Activated CD4-positive, alpha-beta memory T cell treated with anti-CD3 and anti-CD28 coated beads for 36 hours (primary cell): ENCODE data around the gene ARHGAP15. TPM values are rescaled to one million over a fixed set of nuclear protein-coding genes. Genes with fewer than 3 reads are reported as not detected.
"Not testable (repeated sequence)": the region's sequence is repeated elsewhere in the genome, so short reads cannot be mapped to it uniquely, and the experiment has no call there.

Experiments
- CTCF ChIA-PET: fragments of 350-600 bp; sonication (Branson Sonifier 250); formaldehyde crosslinking; loops from one replicate; lab custom pipeline; 2021; ENCODE audit warnings: antibody characterized with exemption, inconsistent platforms; lab: Charles Lee
- POLR2A ChIA-PET: fragments of 350-600 bp; sonication (Branson Sonifier 250); formaldehyde crosslinking; loops from one replicate; lab custom pipeline; 2021; ENCODE audit warnings: antibody characterized with exemption; lab: Charles Lee
- DNase-seq: peaks from one replicate; pipeline ENCODE4 v3.0.0-alpha.2; 2020
- H3K27ac Mint-ChIP-seq: one replicate; pipeline ENCODE4 v1.8.0; 2021; ENCODE audit warnings: mixed read lengths
- H3K27me3 Mint-ChIP-seq: one replicate; pipeline ENCODE4 v1.8.0; 2021; ENCODE audit warnings: mixed read lengths
- H3K36me3 Mint-ChIP-seq: one replicate; pipeline ENCODE4 v1.8.0; 2021; ENCODE audit warnings: mixed read lengths
- H3K4me1 Mint-ChIP-seq: one replicate; pipeline ENCODE4 v1.8.0; 2021; ENCODE audit warnings: low read depth, mixed read lengths
- H3K4me3 Mint-ChIP-seq: one replicate; pipeline ENCODE4 v1.8.0; 2021; ENCODE audit warnings: mild to moderate bottlenecking, mixed read lengths
- H3K9me3 Mint-ChIP-seq: one replicate; pipeline ENCODE4 v1.8.0; 2021; ENCODE audit warnings: mixed read lengths
- intact Hi-C: fragments of 100-400 bp; cut with micrococcal nuclease; formaldehyde crosslinking; loops from one replicate; pipeline ENCODE4 v1.15.1; 2023
- total RNA-seq, 2 experiments: library from RNA; stranded (reverse); gene quantifications; one replicate each; pipeline ENCODE4 v1.2.3, GENCODE V29; 2021

The ARHGAP15 gene
- total RNA-seq, 2 experiments from 2014 or later = 70.2 to 71.2 TPM

DNA sequence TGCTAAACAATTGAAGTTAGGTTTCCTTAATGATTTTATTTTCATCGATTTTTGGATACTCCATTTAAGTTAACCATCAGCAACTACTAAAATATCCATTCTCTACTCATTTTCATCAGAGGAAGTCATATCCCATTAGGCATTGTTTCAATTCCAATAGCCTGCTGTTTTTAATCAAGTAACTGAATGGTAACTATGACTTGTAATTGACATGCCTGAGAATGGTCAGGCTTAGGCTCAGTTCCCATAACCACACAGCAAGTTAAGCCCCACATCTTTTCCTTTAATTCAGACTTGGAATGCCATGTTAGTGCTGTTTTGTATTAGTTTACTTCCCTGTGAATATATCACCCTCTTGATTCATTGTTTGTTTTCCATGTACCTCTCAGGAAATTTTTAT, 398.8 kb downstream of the ARHGAP15 start:
- intact Hi-C loops = no loop called here
- Mint-ChIP-seq H3K4me3 (no peak overlapping the region), H3K36me3 (peaks cover 20% of the 10 kb centered on the region), H3K4me1 (peaks cover 50% of the 10 kb centered on the region), H3K9me3 (no peaks in the 10 kb centered on the region), H3K27me3 (no peaks in the 10 kb centered on the region), H3K27ac (no peak overlapping the region)
- CTCF ChIA-PET = interaction anchor here (0.6 kb wide), 1 partner anchor 366 kb away, joined by 3 read pairs; no protein-coding TSS in a partner anchor
- POLR2A ChIA-PET = no interaction called here
- DNase-seq = no peak

DNA sequence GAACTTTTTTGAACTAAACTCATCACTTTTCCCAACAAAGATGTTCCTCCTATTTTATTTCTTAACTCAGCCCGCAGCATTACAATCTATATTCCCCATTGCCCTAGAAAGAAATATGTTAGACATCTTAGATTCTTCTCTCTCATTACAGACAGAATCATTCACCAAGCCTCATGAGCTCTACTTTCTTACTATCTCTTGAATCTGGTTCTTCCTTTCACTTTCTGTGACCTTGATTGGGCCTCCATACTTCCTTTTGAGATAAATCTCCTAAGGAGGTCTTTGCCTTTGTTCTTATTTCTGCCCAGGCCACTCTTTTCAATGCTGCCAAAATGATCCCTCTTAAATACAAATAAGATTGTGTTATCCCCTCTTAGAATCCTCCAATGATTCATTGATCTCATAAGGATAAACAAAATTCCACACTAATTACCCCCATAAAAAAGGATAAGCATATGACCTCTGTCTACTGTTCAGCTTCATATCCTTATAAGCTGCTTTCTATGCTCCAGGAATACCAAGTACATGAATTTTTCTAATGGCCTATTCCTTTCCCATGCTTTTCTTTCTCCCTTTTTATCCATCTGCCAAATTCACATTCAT, 400.0 kb downstream of the ARHGAP15 start:
- Mint-ChIP-seq H3K9me3 (no peaks in the 10 kb centered on the region), H3K36me3 (peaks cover 30% of the 10 kb centered on the region)
- CTCF ChIA-PET = no interaction called here

DNA sequence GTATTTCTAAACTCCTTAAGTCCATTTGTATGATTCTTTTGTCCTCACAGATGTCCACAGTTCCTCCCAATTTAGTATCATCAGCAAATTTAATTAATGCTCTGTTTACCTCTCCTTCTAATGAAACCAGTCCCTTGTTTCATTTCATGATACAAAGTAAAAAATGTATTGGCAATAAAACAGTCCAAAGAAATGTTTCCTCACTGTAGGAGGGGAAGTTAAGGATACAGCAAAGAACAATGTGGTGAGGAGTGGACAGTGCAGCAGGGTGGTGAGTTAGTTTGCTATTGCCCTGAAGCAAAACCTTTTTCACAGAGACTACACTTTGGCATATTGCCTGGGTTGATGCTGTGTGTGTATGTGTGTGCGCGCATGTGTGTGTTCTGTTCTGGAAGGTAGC, 401.5 kb downstream of the ARHGAP15 start:
- POLR2A ChIA-PET = no interaction called here

More for the DNA sequence above, 400.0 kb downstream of the ARHGAP15 start:
- POLR2A ChIA-PET = no interaction called here
- Mint-ChIP-seq H3K27ac (peak overlapping the region; percentile 46), H3K4me1 (peaks cover 41% of the 10 kb centered on the region), H3K27me3 (no peaks in the 10 kb centered on the region), H3K4me3 (no peak overlapping the region)
- intact Hi-C loops = no loop called here
- no peak for DNase-seq

DNA sequence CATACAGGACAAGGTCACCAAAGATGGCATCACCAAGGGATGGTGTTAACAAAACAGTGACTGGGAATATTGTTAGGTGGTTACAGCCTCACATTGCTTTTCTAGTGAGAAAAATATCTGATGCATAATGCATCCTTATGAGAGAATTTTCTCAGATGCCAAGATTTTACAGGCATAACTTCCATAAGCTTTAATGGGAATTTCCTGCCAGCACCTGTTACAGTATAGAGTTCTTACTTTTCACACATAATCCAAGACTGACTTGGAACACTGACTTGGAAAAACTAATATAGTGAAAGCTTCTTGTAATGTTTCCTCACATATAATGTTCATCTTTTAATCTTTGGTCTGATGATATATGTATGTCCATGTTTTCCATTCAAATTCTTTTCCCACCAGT, 402.8 kb downstream of the ARHGAP15 start:
- peaks cover 42% of the 10 kb centered on the region for H3K36me3 Mint-ChIP-seq

More for the DNA sequence above, 401.5 kb downstream of the ARHGAP15 start:
- peaks cover 38% of the 10 kb centered on the region for H3K36me3 Mint-ChIP-seq
- peaks cover 26% of the 10 kb centered on the region for H3K4me1 Mint-ChIP-seq
- no peak overlapping the region for H3K27ac Mint-ChIP-seq
- DNase-seq = no peak
- intact Hi-C loops = no loop called here
- H3K4me3 Mint-ChIP-seq = no peak overlapping the region
- CTCF ChIA-PET = no interaction called here
- H3K9me3 Mint-ChIP-seq = peaks cover 3% of the 10 kb centered on the region
- no peaks in the 10 kb centered on the region for H3K27me3 Mint-ChIP-seq

DNA sequence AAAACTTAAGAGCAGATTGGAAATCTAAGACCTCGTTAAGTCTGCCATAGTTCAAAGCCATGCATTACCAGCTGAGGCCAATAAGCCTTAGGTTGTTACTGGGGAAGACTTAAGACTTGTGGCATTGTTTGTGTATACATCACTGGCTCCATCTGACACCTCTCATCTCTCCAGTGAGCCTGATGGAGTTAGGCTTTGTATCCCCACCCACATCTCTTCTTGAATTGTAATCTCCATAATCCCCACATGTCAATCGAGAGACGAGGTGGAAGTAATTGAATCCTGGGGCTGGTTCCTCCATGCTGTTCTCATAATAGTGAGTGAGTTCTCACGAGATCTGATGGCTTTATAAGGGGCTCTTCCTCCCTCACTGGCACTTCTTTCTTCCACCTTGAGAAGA, 404.6 kb downstream of the ARHGAP15 start:
- Mint-ChIP-seq H3K36me3 (peaks cover 44% of the 10 kb centered on the region), H3K9me3 (peaks cover 6% of the 10 kb centered on the region), H3K27me3 (no peaks in the 10 kb centered on the region), H3K4me1 (peaks cover 16% of the 10 kb centered on the region), H3K27ac (no peak overlapping the region), H3K4me3 (no peak overlapping the region)
- POLR2A ChIA-PET = no interaction called here
- intact Hi-C loops = no loop called here
- no peak for DNase-seq
- CTCF ChIA-PET = no interaction called here

More for the DNA sequence above, 402.8 kb downstream of the ARHGAP15 start:
- no peaks in the 10 kb centered on the region for H3K27me3 Mint-ChIP-seq
- H3K9me3 Mint-ChIP-seq = peaks cover 6% of the 10 kb centered on the region
- intact Hi-C loops = no loop called here
- no peak overlapping the region for H3K27ac Mint-ChIP-seq
- POLR2A ChIA-PET = no interaction called here
- CTCF ChIA-PET = no interaction called here
- no peak for DNase-seq
- no peak overlapping the region for H3K4me3 Mint-ChIP-seq
- H3K4me1 Mint-ChIP-seq = peaks cover 20% of the 10 kb centered on the region

DNA sequence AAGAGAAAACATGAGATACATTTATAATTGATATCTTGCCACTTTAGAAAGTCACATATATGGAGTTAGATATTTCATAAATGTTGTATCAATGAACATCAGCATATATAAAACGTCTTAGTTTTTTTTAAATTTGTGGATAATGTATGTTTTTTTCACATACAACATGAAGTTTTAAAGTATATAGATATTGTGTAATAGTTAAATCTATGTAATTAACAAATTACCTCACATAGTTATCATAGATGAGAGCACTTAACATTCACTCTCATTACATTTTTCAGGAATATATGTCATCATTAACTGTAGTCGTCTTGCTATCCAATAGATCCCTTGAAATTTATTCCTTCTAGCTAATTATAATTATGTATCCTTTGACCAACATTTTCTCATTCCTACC, 406.6 kb downstream of the ARHGAP15 start:
- no peak overlapping the region for H3K27ac Mint-ChIP-seq
- CTCF ChIA-PET = no interaction called here
- peaks cover 39% of the 10 kb centered on the region for H3K36me3 Mint-ChIP-seq

DNA sequence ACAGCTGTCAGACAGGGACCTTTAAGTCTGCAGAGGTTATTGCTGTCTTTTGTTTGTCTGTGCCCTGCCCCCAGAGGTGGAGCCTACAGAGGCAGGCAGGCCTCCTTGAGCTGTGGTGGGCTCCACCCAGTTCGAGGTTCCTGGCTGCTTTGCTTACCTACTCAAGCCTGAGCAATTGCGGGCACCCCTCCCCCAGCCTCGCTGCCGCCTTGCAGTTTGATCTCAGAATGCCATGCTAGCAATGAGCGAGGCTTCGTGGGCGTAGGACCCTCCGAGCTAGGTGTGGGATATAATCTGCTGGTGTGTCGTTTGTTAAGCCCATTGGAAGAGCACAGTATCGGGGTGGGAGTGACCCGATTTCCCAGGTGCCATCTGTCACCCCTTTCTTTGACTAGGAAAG, 412.7 kb downstream of the ARHGAP15 start:
- Mint-ChIP-seq H3K4me1 (peaks cover 47% of the 10 kb centered on the region), H3K9me3 (peaks cover 17% of the 10 kb centered on the region), H3K36me3 (peaks cover 28% of the 10 kb centered on the region)
- H3K27ac Mint-ChIP-seq, DNase-seq, H3K4me3 Mint-ChIP-seq, POLR2A ChIA-PET, intact Hi-C loops, H3K27me3 Mint-ChIP-seq, CTCF ChIA-PET: not testable (repeated sequence)

More for the DNA sequence above, 406.6 kb downstream of the ARHGAP15 start:
- Mint-ChIP-seq H3K4me3 (no peak overlapping the region), H3K27me3 (no peaks in the 10 kb centered on the region), H3K4me1 (peaks cover 12% of the 10 kb centered on the region), H3K9me3 (peaks cover 13% of the 10 kb centered on the region)
- no peak for DNase-seq
- intact Hi-C loops = no loop called here
- POLR2A ChIA-PET = no interaction called here

DNA sequence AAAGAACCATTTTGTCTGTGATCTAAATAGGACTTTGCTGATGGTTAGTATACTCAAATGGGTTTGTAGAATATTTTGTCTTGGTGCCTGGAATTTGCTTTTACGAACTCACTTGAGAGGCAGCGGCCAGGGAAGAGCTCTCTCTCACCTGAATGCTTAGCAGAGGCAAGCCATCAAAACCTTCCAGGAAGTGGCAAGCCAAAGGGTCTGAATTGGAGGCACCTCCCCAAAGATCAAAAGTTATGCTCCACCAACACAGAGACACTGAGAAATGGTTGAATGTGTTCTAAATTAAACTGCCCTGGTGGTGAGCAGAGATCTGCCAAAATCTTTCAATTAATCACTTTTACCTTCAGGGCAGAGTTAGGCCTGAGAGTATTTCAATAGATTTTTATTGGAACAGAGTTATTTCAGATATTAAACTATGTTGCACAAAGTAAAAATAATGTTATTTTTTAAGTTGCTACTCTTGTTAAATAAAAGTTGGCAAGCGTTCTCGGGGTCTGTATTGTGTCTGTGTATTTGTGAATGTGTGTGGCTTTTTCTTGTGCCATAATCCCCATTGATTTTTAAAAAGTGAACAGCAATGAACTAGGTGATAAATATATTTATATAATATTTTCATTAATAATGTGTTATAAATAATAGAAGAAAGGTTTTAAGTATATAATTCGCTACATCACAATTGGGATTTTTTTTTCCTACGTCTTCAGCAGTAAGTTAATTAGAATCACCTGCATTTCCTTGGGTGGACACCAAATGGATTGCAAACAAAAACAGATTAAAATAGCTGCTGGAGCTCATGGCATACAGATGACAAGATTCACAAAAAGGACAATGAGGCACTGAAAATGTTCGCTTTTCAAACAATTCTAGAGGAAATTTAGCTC, 416.1 kb downstream of the ARHGAP15 start:
- intact Hi-C loops = no loop called here
- no peak overlapping the region for H3K4me3 Mint-ChIP-seq
- peaks cover 41% of the 10 kb centered on the region for H3K4me1 Mint-ChIP-seq
- H3K27me3 Mint-ChIP-seq = no peaks in the 10 kb centered on the region
- no peak overlapping the region for H3K27ac Mint-ChIP-seq
- H3K9me3 Mint-ChIP-seq = peaks cover 14% of the 10 kb centered on the region
- POLR2A ChIA-PET = no interaction called here
- CTCF ChIA-PET = no interaction called here
- H3K36me3 Mint-ChIP-seq = peaks cover 23% of the 10 kb centered on the region
- DNase-seq = no peak

DNA sequence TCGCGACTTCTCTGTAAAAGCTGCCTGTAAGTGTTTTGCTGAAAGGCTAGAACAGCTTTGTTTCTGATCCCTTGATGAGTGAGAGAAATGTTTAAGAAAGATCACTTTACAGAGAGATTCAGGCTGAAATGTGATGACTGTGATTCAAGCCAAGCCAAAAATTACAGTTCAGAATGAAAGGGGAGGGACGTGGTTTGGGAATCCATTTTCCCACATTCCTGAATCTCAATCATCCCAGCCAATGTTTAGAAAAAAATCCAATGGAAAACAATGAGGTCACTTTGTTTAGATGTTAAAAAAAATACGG, 416.7 kb downstream of the ARHGAP15 start:
- no peak overlapping the region for H3K4me3 Mint-ChIP-seq
- H3K27me3 Mint-ChIP-seq = no peaks in the 10 kb centered on the region
- H3K27ac Mint-ChIP-seq = no peak overlapping the region
- POLR2A ChIA-PET = no interaction called here
- H3K4me1 Mint-ChIP-seq = peaks cover 36% of the 10 kb centered on the region
- H3K9me3 Mint-ChIP-seq = peaks cover 9% of the 10 kb centered on the region
- DNase-seq = no peak
- intact Hi-C loops = no loop called here
- H3K36me3 Mint-ChIP-seq = peaks cover 19% of the 10 kb centered on the region
- CTCF ChIA-PET = no interaction called here

DNA sequence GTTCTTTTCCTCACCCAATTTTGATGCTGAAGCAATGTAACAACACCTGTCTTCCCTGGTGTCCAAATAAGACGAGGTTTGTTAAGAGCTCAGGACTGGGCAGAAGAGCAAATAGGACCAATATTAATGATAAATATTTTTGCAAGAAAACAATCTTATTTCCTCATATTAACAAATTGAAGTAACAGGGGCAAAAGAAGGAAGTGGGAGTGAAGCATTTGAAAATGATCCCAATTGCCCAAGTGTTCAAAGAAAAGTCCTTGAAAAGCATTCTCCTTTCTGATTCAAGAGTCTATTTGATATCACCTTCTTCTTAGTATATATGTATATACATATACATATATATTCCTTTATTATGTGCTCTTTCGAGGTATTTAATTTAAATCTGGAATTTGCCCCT, 418.8 kb downstream of the ARHGAP15 start:
- Mint-ChIP-seq H3K27ac (no peak overlapping the region), H3K36me3 (peaks cover 8% of the 10 kb centered on the region), H3K4me1 (peaks cover 30% of the 10 kb centered on the region), H3K27me3 (no peaks in the 10 kb centered on the region), H3K9me3 (no peaks in the 10 kb centered on the region), H3K4me3 (no peak overlapping the region)
- CTCF ChIA-PET = no interaction called here
- DNase-seq = no peak
- intact Hi-C loops = no loop called here
- POLR2A ChIA-PET = no interaction called here

DNA sequence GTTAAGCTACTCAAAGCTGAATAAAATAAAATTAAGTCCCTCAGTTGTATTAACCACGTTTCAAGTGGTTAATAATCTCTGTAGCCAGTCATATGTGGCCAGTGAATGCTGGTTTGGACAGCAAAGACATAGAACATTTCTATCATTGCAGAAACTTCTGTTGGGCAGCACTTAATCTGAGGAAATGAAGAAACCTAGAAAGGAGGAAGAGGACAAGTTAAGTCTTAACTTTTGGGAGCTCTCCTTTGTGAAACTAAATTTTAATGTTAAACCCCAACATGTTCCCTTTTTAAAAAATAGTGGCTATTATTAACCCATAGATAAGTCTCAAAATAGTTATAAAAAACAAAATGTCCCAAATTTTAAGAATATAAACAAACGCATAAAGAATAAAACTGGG, 421.3 kb downstream of the ARHGAP15 start:
- Mint-ChIP-seq H3K27me3 (no peaks in the 10 kb centered on the region), H3K4me3 (no peak overlapping the region), H3K4me1 (peaks cover 14% of the 10 kb centered on the region), H3K9me3 (no peaks in the 10 kb centered on the region), H3K27ac (no peak overlapping the region), H3K36me3 (peaks cover 4% of the 10 kb centered on the region)
- DNase-seq = no peak
- intact Hi-C loops = loop anchor here (5.0 kb wide), 1 partner anchor 83 kb away; no protein-coding TSS in a partner anchor
- POLR2A ChIA-PET = no interaction called here
- CTCF ChIA-PET = no interaction called here

DNA sequence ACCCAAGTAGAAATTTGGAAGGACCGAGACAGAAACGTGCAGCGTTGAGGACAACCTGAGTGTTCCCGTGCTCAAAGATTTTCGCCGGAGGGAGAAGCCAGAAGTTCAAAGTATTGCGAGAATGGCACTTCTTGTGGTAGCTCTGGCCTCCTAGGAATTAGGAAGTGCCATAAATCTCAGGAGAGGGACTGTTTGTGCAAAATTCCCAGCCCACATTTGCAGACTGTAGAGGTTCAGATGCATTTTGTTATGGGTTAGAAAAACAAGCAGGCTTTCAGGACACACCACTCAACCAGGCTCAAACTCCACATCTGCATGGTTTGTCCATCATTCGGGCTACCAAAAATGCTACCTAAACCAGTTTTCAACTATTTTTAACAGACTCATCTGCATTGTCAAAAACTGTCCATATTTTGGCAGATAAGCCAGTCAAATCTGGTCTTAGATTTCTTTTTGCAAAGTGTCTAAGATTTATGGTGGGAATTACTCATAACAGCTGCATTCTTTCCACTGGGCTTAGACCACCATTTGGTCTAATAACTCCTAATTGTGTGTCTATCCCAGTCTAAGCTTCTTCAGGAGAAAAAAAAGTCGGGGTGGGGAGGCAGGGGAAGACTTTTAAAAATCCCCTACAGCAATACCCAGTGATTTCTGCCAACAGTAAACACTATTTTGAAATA, 422.9 kb downstream of the ARHGAP15 start:
- Mint-ChIP-seq H3K36me3 (peaks cover 9% of the 10 kb centered on the region), H3K27ac (no peak overlapping the region), H3K4me3 (no peak overlapping the region), H3K9me3 (no peaks in the 10 kb centered on the region), H3K4me1 (peaks cover 12% of the 10 kb centered on the region), H3K27me3 (no peaks in the 10 kb centered on the region)
- no peak for DNase-seq
- intact Hi-C loops = loop anchor here (2.0 to 5.0 kb wide), 2 partner anchors 85 to 153 kb away; no protein-coding TSS in a partner anchor
- POLR2A ChIA-PET = no interaction called here
- CTCF ChIA-PET = no interaction called here
